ENCODE data around the gene CLRN2. TPM values are rescaled to one million over a fixed set of nuclear protein-coding genes. Genes with fewer than 3 reads are reported as not detected.

CLRN2 gene
- total RNA-seq, 6 experiments from 2014 or later: not detected

DNA sequence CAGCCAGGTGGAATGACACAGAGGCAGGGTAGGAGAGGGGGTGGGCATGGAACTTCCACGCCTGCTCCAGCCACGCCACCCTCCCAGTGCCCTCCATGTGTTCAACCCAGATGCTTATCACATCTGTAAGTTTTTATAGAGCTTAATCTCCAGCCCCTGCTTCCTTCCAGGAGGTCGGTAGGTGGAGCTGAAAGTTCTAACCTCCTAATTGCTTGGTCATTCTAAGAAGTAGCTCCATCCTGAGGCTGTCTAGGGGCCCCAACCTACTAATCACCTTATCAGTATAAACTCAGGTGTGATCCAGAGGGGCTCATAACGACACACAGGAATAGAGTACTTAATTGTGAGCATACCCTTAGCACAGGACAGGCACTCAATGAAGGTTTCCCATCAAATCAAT is 21.3 kb upstream of the CLRN2 start:
- DNase-seq: no peak
- Mint-ChIP-seq H3K4me1 (ENCODE audit: low read depth) (peaks cover 34% of the 10 kb centered on the region), H3K9me3 (no peaks in the 10 kb centered on the region), H3K27ac (peak overlapping the region; percentile 64), H3K4me3 (no peak overlapping the region), H3K27me3 (ENCODE audit: insufficient read depth) (no peaks in the 10 kb centered on the region), H3K36me3 (ENCODE audit: low read depth) (peaks cover 26% of the 10 kb centered on the region)
- TF ChIP-seq, protein P1, sequence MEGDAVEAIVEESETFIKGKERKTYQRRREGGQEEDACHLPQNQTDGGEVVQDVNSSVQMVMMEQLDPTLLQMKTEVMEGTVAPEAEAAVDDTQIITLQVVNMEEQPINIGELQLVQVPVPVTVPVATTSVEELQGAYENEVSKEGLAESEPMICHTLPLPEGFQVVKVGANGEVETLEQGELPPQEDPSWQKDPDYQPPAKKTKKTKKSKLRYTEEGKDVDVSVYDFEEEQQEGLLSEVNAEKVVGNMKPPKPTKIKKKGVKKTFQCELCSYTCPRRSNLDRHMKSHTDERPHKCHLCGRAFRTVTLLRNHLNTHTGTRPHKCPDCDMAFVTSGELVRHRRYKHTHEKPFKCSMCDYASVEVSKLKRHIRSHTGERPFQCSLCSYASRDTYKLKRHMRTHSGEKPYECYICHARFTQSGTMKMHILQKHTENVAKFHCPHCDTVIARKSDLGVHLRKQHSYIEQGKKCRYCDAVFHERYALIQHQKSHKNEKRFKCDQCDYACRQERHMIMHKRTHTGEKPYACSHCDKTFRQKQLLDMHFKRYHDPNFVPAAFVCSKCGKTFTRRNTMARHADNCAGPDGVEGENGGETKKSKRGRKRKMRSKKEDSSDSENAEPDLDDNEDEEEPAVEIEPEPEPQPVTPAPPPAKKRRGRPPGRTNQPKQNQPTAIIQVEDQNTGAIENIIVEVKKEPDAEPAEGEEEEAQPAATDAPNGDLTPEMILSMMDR (IDR thresholded peaks at IDR 0.05): no peak

DNA sequence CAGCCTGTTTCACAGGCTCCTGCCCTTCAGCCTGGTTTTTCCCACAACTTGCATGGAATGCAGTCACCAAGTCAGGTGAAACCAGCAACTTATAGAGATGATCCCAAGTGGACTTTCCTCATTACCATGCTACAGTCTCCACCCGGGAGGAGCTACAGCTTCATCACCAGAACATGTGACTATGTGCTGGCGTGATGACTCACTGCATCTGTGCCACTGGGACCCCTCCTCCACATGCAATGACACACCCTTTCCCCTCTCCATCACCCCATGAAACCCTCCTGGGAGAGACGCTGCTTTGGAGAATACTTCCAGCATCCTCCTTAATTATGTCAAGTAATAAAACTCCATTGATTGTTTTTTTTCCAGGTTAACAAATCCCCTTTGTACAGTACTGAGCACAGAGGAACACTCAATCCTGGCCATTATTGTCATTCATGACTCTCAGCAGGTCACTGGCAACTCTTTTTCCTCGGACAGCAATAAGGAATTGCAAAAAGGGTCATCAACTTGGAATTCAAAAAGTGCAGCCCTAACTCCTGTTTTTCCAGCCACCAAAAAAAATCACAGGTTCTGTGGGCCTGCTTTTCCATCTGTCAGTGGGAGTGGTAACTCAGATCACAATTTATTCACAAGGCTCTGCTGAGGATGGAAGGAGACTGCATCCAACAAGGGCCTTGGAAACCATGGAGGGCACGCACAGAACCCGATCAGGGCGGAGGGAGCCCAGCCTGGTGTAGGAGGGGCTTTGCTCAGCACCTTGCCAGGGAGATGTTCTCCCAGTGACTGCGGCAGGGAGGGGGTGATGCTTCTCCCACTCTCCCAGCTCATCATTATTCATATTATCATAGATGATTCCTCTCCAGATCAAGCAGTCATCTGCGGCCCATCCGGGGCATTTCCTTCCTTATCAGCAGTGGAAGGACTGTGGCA is 20.4 kb upstream of the CLRN2 start:
- Mint-ChIP-seq H3K27me3 (ENCODE audit: insufficient read depth) (no peaks in the 10 kb centered on the region), H3K27ac (peak overlapping the region; percentile 64), H3K9me3 (no peaks in the 10 kb centered on the region), H3K4me1 (ENCODE audit: low read depth) (peaks cover 35% of the 10 kb centered on the region), H3K4me3 (peak overlapping the region; percentile 0; the same call in 1 of the 2 replicates), H3K36me3 (ENCODE audit: low read depth) (peaks cover 31% of the 10 kb centered on the region)
- TF ChIP-seq, protein P1 (IDR thresholded peaks at IDR 0.05): no peak
- DNase-seq: peak; percentile 67

DNA sequence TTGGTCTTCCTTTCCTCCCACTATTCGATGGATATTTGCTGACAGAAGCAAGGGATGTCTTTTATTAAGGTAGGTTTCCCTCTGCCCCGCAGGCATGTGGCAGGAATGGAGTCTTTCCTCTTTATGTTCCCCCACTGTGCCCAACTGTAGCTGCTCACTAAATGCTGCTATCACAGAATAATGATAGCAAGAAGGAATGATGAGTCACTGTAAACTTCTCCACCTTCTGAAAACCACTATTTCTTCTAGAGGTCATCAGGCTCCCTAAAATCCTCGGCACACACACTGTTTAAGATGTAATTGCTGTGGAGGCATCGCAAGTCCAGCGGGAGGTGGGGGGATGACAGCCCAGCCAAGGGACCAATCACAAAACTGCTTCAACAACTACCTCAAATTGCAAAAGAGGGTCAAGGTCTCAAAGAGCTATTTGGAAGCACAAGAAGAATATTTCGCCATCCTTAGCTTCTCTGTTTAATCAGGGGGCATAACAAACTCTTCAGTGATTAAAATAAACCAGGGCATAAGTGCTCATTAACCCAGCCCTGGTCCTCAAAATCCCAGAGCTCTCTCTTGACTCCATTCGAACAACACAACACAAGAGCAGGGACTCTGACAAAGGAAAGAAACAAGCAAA is 17.0 kb upstream of the CLRN2 start:
- Mint-ChIP-seq H3K36me3 (ENCODE audit: low read depth) (peaks cover 25% of the 10 kb centered on the region), H3K27me3 (ENCODE audit: insufficient read depth) (no peaks in the 10 kb centered on the region), H3K4me3 (no peak overlapping the region), H3K27ac (no peak overlapping the region), H3K9me3 (no peaks in the 10 kb centered on the region), H3K4me1 (ENCODE audit: low read depth) (peaks cover 26% of the 10 kb centered on the region)
- TF ChIP-seq, protein P1 (IDR thresholded peaks at IDR 0.05): no peak
- no peak for DNase-seq

DNA sequence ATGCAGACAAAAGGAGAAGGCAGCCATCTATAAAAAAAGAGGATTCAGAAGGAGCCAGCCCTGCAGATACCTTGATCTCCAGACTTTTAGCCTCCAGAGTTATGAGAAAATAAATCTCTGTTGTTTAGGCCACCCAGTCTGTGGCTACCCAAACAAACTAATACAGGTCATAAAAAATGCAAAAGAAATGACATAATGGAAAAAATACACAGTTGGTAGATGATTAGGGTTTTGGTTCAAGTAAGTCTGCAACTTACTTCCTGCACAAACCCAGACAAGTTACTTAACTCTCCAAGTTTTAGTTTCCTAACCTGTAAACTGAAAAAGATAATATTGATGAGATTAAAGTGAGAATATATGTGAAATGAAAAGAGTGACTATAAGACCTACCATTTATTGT is 14.4 kb upstream of the CLRN2 start:
- Mint-ChIP-seq H3K4me1 (ENCODE audit: low read depth) (peaks cover 11% of the 10 kb centered on the region), H3K4me3 (no peak overlapping the region), H3K27ac (no peak overlapping the region; the same call in 1 of the 2 replicates), H3K27me3 (ENCODE audit: insufficient read depth) (no peaks in the 10 kb centered on the region), H3K36me3 (ENCODE audit: low read depth) (peaks cover 36% of the 10 kb centered on the region), H3K9me3 (no peaks in the 10 kb centered on the region)
- TF ChIP-seq, protein P1 (IDR thresholded peaks at IDR 0.05): no peak
- no peak for DNase-seq

DNA sequence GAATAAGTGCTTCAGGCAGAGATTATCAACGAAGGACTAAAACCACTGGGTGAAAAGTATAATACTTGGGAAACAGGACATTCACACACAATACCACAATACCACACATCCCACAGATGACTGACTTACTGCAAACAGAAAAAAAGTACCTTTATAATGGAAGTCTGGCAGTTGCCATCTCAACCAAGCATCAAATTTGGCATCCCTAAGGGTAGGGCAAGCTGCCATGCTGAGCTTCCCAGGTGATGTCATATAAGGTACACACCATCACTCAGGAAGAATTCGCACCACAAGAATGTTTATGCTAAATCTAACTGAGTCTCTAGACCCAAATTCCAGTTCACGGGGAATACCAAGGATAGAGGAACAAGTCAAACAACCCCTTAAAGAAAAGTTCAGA is 12.2 kb upstream of the CLRN2 start:
- Mint-ChIP-seq H3K27ac (no peak overlapping the region), H3K4me1 (ENCODE audit: low read depth) (peaks cover 9% of the 10 kb centered on the region), H3K36me3 (ENCODE audit: low read depth) (peaks cover 35% of the 10 kb centered on the region), H3K4me3 (no peak overlapping the region), H3K9me3 (no peaks in the 10 kb centered on the region), H3K27me3 (ENCODE audit: insufficient read depth) (no peaks in the 10 kb centered on the region)
- TF ChIP-seq, protein P1 (IDR thresholded peaks at IDR 0.05): no peak
- no peak for DNase-seq
